GM21528 (cell line): ENCODE data around the gene CD47.

ENCODE experiments used
- ATAC-seq: cut with Tn5 transposase; IDR thresholded peaks from one replicate; pipeline ENCODE4 v1.9.1; 2021; ENCODE audit warnings: mild to moderate bottlenecking, moderate library complexity; ENCODE audit not compliant: unreplicated experiment, low FRiP score

Gene CD47

GRCh38 chr3:107994181-107994580 is 96.7 kb downstream of the CD47 start:
- ATAC-seq = no peak

- ATAC-seq = no peak
Observed at GRCh38 chr3:107993771-107994170, 97.1 kb downstream of the CD47 start.
